ENCODE measurements around the gene SLC16A11. TPM values are rescaled to one million over a fixed set of nuclear protein-coding genes. Genes with fewer than 3 reads are reported as not detected.
A peak's percentile ranks its signal among the peaks of the same experiment; 100 is the strongest.

SLC16A11 gene
- polyA plus RNA-seq, 1 donor from 2014 or later: not detected

GRCh38 chr17:7022781-7023571 lies 20.9 kb downstream of the SLC16A11 start, which contains the start of gene BCL6B (continued):
- TF ChIP-seq EZH2 (IDR thresholded peaks at IDR 0.05; ENCODE audit: borderline replicate concordance, insufficient read depth, low read length, poor library complexity, severe bottlenecking) (no peak), SMC3 (conservative IDR thresholded peaks at IDR 0.05; ENCODE audit: poor library complexity) (no peak)

GRCh38 chr17:7021993-7022778 lies 21.7 kb downstream of the SLC16A11 start:
- Histone ChIP-seq H3K9me3 (ENCODE audit: low read length) (no peaks in the 10 kb centered on the region), H3K27me3 (ENCODE audit: insufficient read depth, low read depth, low read length) (peaks cover 40% of the 10 kb centered on the region)

GRCh38 chr17:7020894-7021664 lies 22.8 kb downstream of the SLC16A11 start:
- H2AFZ ChIP-seq (ENCODE audit: low read depth, low read length): no peak overlapping the region
- H3K9ac ChIP-seq (ENCODE audit: low read length): no peak overlapping the region
- H3K4me2 ChIP-seq (ENCODE audit: low read length): no peak overlapping the region
- no peak overlapping the region for H3K4me3 ChIP-seq (ENCODE audit: low read length)
- no peaks in the 10 kb centered on the region for H3K36me3 ChIP-seq (ENCODE audit: insufficient read depth, low read length)
- peaks cover 40% of the 10 kb centered on the region for H3K27me3 ChIP-seq (ENCODE audit: insufficient read depth, low read depth, low read length)
- H4K20me1 ChIP-seq (ENCODE audit: insufficient read depth): no peaks in the 10 kb centered on the region
- no peaks in the 10 kb centered on the region for H3K79me2 ChIP-seq (replicated peaks; ENCODE audit: insufficient read depth, low read length)
- no peaks in the 10 kb centered on the region for H3K9me3 ChIP-seq (ENCODE audit: low read length)
- no peaks in the 10 kb centered on the region for H3F3A ChIP-seq (ENCODE audit: insufficient read depth, low read length, poor library complexity, severe bottlenecking)
- H3K27ac ChIP-seq (ENCODE audit: low read length): no peak overlapping the region
- TF ChIP-seq SMC3 (conservative IDR thresholded peaks at IDR 0.05; ENCODE audit: poor library complexity) (no peak), POLR2AphosphoS5 (IDR thresholded peaks at IDR 0.05) (no peak), REST (IDR thresholded peaks at IDR 0.05; ENCODE audit: borderline replicate concordance) (no peak), EZH2 (IDR thresholded peaks at IDR 0.05; ENCODE audit: borderline replicate concordance, insufficient read depth, low read length, poor library complexity, severe bottlenecking) (no peak), EP300 (conservative IDR thresholded peaks at IDR 0.05; ENCODE audit: poor library complexity, severe bottlenecking) (no peak), TAF1 (IDR thresholded peaks at IDR 0.05; ENCODE audit: low read depth) (no peak), CTCF (IDR thresholded peaks at IDR 0.05; ENCODE audit: poor library complexity, severe bottlenecking) (no peak), RAD21 (conservative IDR thresholded peaks at IDR 0.05) (no peak), MXI1 (conservative IDR thresholded peaks at IDR 0.05; ENCODE audit: poor library complexity, severe bottlenecking) (no peak)
- no peaks in the 10 kb centered on the region for H3K9me2 ChIP-seq (ENCODE audit: insufficient read depth, low read length)

More at GRCh38 chr17:7021993-7022778, 21.7 kb downstream of the SLC16A11 start:
- H3K9me2 ChIP-seq (ENCODE audit: insufficient read depth, low read length): no peaks in the 10 kb centered on the region
- no peak for TF ChIP-seq MXI1 (conservative IDR thresholded peaks at IDR 0.05; ENCODE audit: poor library complexity, severe bottlenecking)
- peak; percentile 61 for TF ChIP-seq RAD21 (conservative IDR thresholded peaks at IDR 0.05)
- TF ChIP-seq CTCF (IDR thresholded peaks at IDR 0.05; ENCODE audit: poor library complexity, severe bottlenecking): peak; percentile 79
- peak; percentile 65 for TF ChIP-seq SMC3 (conservative IDR thresholded peaks at IDR 0.05; ENCODE audit: poor library complexity)
- H3F3A ChIP-seq (ENCODE audit: insufficient read depth, low read length, poor library complexity, severe bottlenecking): no peaks in the 10 kb centered on the region
- H4K20me1 ChIP-seq (ENCODE audit: insufficient read depth): no peaks in the 10 kb centered on the region
- no peaks in the 10 kb centered on the region for H3K79me2 ChIP-seq (replicated peaks; ENCODE audit: insufficient read depth, low read length)
- H3K27ac ChIP-seq (ENCODE audit: low read length): no peak overlapping the region
- no peaks in the 10 kb centered on the region for H3K36me3 ChIP-seq (ENCODE audit: insufficient read depth, low read length)
- H3K4me3 ChIP-seq (ENCODE audit: low read length): peak overlapping the region; percentile 39
- no peak overlapping the region for H2AFZ ChIP-seq (ENCODE audit: low read depth, low read length)
- H3K9ac ChIP-seq (ENCODE audit: low read length): no peak overlapping the region
- no peak overlapping the region for H3K4me2 ChIP-seq (ENCODE audit: low read length)
